ENCODE results near the gene GFAP. TPM values are rescaled to one million over a fixed set of nuclear protein-coding genes. Genes with fewer than 3 reads are reported as not detected.

GFAP gene
- total RNA-seq, 3 donors from 2014 or later: 4.2 to 37.0 (median 11.8) TPM

GRCh38 chr17:44904001-44904984, 11.0 kb downstream of the GFAP start:
- intact Hi-C loops (cut with DNase I; ENCODE audit: low total_unique reads): no loop called here
- H3K36me3 ChIP-seq: no peaks in the 10 kb centered on the region
- no peak overlapping the region for H3K27ac ChIP-seq
- H3K9me3 ChIP-seq: no peaks in the 10 kb centered on the region
- H3K27me3 ChIP-seq: no peaks in the 10 kb centered on the region
- H3K4me1 ChIP-seq: no peaks in the 10 kb centered on the region
- TF ChIP-seq CTCF (IDR thresholded peaks at IDR 0.05) (no peak), POLR2A (IDR thresholded peaks at IDR 0.05) (no peak), POLR2AphosphoS5 (IDR thresholded peaks at IDR 0.05) (no peak)
- H3K4me3 ChIP-seq: no peak overlapping the region
- DNase-seq (ENCODE audit: low spot score in 2 of 2): no peak

- no peak for DNase-seq (ENCODE audit: low spot score in 2 of 2)
- H3K27me3 ChIP-seq: no peaks in the 10 kb centered on the region
- intact Hi-C loops (cut with DNase I; ENCODE audit: low total_unique reads): no loop called here
These were observed 12.2 kb downstream of the GFAP start for GRCh38 chr17:44903012-44903685.

GRCh38 chr17:44902135-44902760, 13.1 kb downstream of the GFAP start:
- DNase-seq (ENCODE audit: low spot score in 2 of 2): no peak
- H3K4me3 ChIP-seq: no peak overlapping the region
- no peaks in the 10 kb centered on the region for H3K4me1 ChIP-seq
- no peaks in the 10 kb centered on the region for H3K27me3 ChIP-seq
- no peak for TF ChIP-seq POLR2A (IDR thresholded peaks at IDR 0.05)
- no peak for TF ChIP-seq CTCF (IDR thresholded peaks at IDR 0.05)
- TF ChIP-seq POLR2AphosphoS5 (IDR thresholded peaks at IDR 0.05): no peak
- H3K36me3 ChIP-seq: no peaks in the 10 kb centered on the region
- intact Hi-C loops (cut with DNase I; ENCODE audit: low total_unique reads): no loop called here
- H3K27ac ChIP-seq: peak overlapping the region; percentile 27 to 99
- no peaks in the 10 kb centered on the region for H3K9me3 ChIP-seq

More at GRCh38 chr17:44903012-44903685, 12.2 kb downstream of the GFAP start:
- Histone ChIP-seq H3K4me3 (no peak overlapping the region), H3K27ac (no peak overlapping the region), H3K36me3 (no peaks in the 10 kb centered on the region), H3K4me1 (no peaks in the 10 kb centered on the region), H3K9me3 (no peaks in the 10 kb centered on the region)
- TF ChIP-seq POLR2AphosphoS5 (IDR thresholded peaks at IDR 0.05) (no peak), CTCF (IDR thresholded peaks at IDR 0.05) (no peak), POLR2A (IDR thresholded peaks at IDR 0.05) (no peak)

GRCh38 chr17:44901411-44901921, 13.8 kb downstream of the GFAP start:
- intact Hi-C loops (cut with DNase I; ENCODE audit: low total_unique reads): no loop called here
- TF ChIP-seq POLR2A (IDR thresholded peaks at IDR 0.05): no peak
- TF ChIP-seq POLR2AphosphoS5 (IDR thresholded peaks at IDR 0.05): no peak
- peak in 1 of 3 donors; percentile 9 for TF ChIP-seq CTCF (IDR thresholded peaks at IDR 0.05)
- no peaks in the 10 kb centered on the region for H3K9me3 ChIP-seq
- peak overlapping the region; percentile 27 to 99 for H3K27ac ChIP-seq
- H3K4me1 ChIP-seq: no peaks in the 10 kb centered on the region
- DNase-seq (ENCODE audit: low spot score in 2 of 2): no peak
- H3K36me3 ChIP-seq: no peaks in the 10 kb centered on the region
- H3K27me3 ChIP-seq: no peaks in the 10 kb centered on the region
- no peak overlapping the region for H3K4me3 ChIP-seq
